ENCODE data around the gene GBP1. TPM values are rescaled to one million over a fixed set of nuclear protein-coding genes. Genes with fewer than 3 reads are reported as not detected.
"Not testable (repeated sequence)": the region's sequence is repeated elsewhere in the genome, so short reads cannot be mapped to it uniquely, and the experiment has no call there.

GBP1 gene
- total and polyA plus RNA-seq, 2 donors (not counting 1 experiment from before 2014, with no cell fraction given): 4.7 to 9.4 TPM

DNA sequence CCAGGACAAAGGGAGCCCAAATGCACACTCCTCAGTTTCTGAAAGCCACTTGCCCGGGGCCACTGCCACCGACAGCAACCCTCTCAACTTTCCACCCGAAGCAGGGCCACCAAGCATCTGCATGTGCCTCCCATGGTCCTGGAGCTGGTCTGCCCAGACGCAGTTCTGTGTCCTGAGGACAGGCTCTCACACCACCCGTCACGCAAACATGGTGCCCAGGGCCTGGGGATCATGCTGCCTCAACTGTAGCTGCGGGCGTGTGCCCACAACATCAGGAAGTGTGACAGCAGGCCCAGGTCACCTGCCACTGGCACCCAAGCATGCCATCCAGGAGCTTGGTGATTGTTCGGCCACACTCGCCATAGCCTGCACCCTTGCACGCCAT, 14.4 kb downstream of the GBP1 start:
- H3K79me2 ChIP-seq (ENCODE audit: control insufficient read depth, insufficient read depth, low read length): no peaks in the 10 kb centered on the region
- H4K20me1 ChIP-seq (ENCODE audit: control insufficient read depth, insufficient read depth, low read length, poor library complexity, severe bottlenecking): no peaks in the 10 kb centered on the region
- WGBS (ENCODE audit: insufficient coverage): over 99% methylated on average over 11 of the region's 11 CpGs
- peaks cover 0 to 24% of the 10 kb centered on the region in 2 experiments for H3K36me3 ChIP-seq (replicated peaks in 1 of 2; ENCODE audit: control extremely low read depth in 1 of 2, control insufficient read depth in 1 of 2, extremely low read depth in 1 of 2, insufficient read depth in 2 of 2, low read length in 1 of 2)
- no peak overlapping the region for H3K4me3 ChIP-seq (ENCODE audit: control extremely low read depth in 1 of 5, extremely low read depth in 1 of 5, insufficient read depth in 1 of 5, low read depth in 2 of 5, low read length in 4 of 5)
- no peak for DNase-seq
- H3K4me1 ChIP-seq (ENCODE audit: control insufficient read depth in 2 of 2, insufficient read depth in 2 of 2, low read length in 2 of 2): no peaks in the 10 kb centered on the region
- no peak overlapping the region for H3K27ac ChIP-seq (ENCODE audit: low read length in 2 of 2)
- no peak overlapping the region for H3K4me2 ChIP-seq (replicated peaks; ENCODE audit: low read depth, low read length, poor library complexity, severe bottlenecking)
- H3K9me3 ChIP-seq (ENCODE audit: control extremely low read depth in 1 of 3, control insufficient read depth in 2 of 3, insufficient read depth in 1 of 3, low read length in 2 of 3): no peaks in the 10 kb centered on the region
- TF ChIP-seq, protein P1, sequence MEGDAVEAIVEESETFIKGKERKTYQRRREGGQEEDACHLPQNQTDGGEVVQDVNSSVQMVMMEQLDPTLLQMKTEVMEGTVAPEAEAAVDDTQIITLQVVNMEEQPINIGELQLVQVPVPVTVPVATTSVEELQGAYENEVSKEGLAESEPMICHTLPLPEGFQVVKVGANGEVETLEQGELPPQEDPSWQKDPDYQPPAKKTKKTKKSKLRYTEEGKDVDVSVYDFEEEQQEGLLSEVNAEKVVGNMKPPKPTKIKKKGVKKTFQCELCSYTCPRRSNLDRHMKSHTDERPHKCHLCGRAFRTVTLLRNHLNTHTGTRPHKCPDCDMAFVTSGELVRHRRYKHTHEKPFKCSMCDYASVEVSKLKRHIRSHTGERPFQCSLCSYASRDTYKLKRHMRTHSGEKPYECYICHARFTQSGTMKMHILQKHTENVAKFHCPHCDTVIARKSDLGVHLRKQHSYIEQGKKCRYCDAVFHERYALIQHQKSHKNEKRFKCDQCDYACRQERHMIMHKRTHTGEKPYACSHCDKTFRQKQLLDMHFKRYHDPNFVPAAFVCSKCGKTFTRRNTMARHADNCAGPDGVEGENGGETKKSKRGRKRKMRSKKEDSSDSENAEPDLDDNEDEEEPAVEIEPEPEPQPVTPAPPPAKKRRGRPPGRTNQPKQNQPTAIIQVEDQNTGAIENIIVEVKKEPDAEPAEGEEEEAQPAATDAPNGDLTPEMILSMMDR (IDR thresholded peaks at IDR 0.05): no peak
- no peak for TF ChIP-seq EZH2 (IDR thresholded peaks at IDR 0.05; ENCODE audit: borderline replicate concordance, insufficient read depth, low read depth, low read length, poor library complexity, severe bottlenecking)
- H2AFZ ChIP-seq (ENCODE audit: insufficient read depth, low read depth, low read length, poor library complexity, severe bottlenecking): no peak overlapping the region
- no peak overlapping the region for H3K4me3 Mint-ChIP-seq
- H3K9ac ChIP-seq (ENCODE audit: low read length): no peak overlapping the region
- intact Hi-C loops (cut with micrococcal nuclease): no loop called here
- ChIA-PET POLR2A (no interaction called here), CTCF (no interaction called here)
- H3K9me3 Mint-ChIP-seq (ENCODE audit: insufficient read depth): no peaks in the 10 kb centered on the region
- ATAC-seq (ENCODE audit: low read depth): no peak
- H3K27ac Mint-ChIP-seq: no peak overlapping the region
- H3K27me3 ChIP-seq (replicated peaks in 1 of 4; ENCODE audit: control extremely low read depth in 1 of 4, control insufficient read depth in 3 of 4, insufficient read depth in 4 of 4, low read length in 3 of 4): no peaks in the 10 kb centered on the region
- no peaks in the 10 kb centered on the region for H3K4me1 Mint-ChIP-seq
- no peaks in the 10 kb centered on the region for H3K27me3 Mint-ChIP-seq

DNA sequence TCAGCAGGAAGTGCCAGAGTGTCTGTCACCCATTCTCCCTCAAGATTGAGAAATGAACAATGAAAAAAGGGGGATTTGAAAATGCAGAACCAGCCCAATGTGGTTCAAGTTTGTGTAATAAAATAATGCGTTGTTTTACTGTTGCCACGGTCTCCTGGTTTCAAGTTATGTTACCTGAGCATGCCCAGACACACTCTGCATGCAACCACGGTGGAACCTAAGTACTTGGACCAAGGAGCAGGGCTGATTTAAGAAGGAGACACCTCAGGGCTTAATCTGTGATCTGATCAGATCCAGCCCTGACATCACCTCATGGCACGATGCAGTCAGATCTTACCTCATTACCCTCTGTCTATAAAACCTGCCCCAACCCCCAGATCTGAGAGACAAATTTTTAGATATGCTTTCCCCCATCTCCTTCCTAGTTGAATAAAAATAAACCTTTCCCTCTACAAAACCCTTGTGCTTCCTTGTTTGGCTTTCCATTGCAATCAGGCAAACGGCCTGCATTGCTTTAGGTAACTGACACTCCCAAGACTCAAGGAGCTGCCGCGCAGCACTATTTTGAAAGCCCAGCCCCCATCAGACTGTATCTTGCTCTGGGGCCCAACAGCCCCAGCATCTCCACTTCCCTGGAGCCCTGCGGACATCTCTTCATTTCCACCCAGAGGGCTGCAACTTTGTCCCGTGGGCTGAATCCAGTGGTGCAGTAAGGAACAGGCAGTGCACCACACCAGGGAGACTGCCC, 14.9 kb downstream of the GBP1 start:
- H3K4me1 ChIP-seq (ENCODE audit: control insufficient read depth in 2 of 2, insufficient read depth in 2 of 2, low read length in 2 of 2); H3K27me3 ChIP-seq (replicated peaks in 1 of 4; ENCODE audit: control extremely low read depth in 1 of 4, control insufficient read depth in 3 of 4, insufficient read depth in 4 of 4, low read length in 3 of 4); ATAC-seq (ENCODE audit: low read depth); H3K27ac Mint-ChIP-seq; H2AFZ ChIP-seq (ENCODE audit: insufficient read depth, low read depth, low read length, poor library complexity, severe bottlenecking); CTCF ChIA-PET; H3K27me3 Mint-ChIP-seq; H3K4me3 ChIP-seq (ENCODE audit: control extremely low read depth in 1 of 5, extremely low read depth in 1 of 5, insufficient read depth in 1 of 5, low read depth in 2 of 5, low read length in 4 of 5); intact Hi-C loops (cut with micrococcal nuclease); H4K20me1 ChIP-seq (ENCODE audit: control insufficient read depth, insufficient read depth, low read length, poor library complexity, severe bottlenecking); H3K4me1 Mint-ChIP-seq; H3K79me2 ChIP-seq (ENCODE audit: control insufficient read depth, insufficient read depth, low read length); H3K4me2 ChIP-seq (replicated peaks; ENCODE audit: low read depth, low read length, poor library complexity, severe bottlenecking); POLR2A ChIA-PET; H3K27ac ChIP-seq (ENCODE audit: low read length in 2 of 2); H3K9me3 ChIP-seq (ENCODE audit: control extremely low read depth in 1 of 3, control insufficient read depth in 2 of 3, insufficient read depth in 1 of 3, low read length in 2 of 3); H3K9me3 Mint-ChIP-seq (ENCODE audit: insufficient read depth); DNase-seq; H3K9ac ChIP-seq (ENCODE audit: low read length); H3K4me3 Mint-ChIP-seq: not testable (repeated sequence)
- H3K36me3 ChIP-seq (replicated peaks in 1 of 2; ENCODE audit: control extremely low read depth in 1 of 2, control insufficient read depth in 1 of 2, extremely low read depth in 1 of 2, insufficient read depth in 2 of 2, low read length in 1 of 2): peaks cover 0 to 22% of the 10 kb centered on the region in 2 experiments
- 91% methylated on average over 9 of the region's 9 CpGs for WGBS (ENCODE audit: insufficient coverage)

DNA sequence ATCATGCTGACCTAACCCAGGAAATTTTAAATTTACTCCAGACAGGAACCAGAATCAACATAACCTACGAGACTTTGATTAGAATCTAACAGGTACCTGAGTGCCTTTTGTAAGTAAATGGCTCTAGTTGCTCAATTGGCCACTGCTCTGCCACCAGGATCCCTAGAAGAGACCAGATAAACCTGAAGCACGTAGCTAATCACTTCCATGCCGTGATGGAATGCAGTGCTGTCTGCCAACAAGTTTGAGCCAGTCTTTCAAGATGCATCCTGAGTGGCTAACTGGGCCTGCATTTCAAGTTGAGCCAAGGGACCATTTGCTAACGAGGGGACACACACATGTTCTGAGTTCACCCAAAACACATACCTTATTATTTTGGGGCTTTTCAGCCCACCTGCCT, 15.8 kb downstream of the GBP1 start:
- H3K4me1 Mint-ChIP-seq; H3K9me3 ChIP-seq (ENCODE audit: control extremely low read depth in 1 of 3, control insufficient read depth in 2 of 3, insufficient read depth in 1 of 3, low read length in 2 of 3); H3K4me3 ChIP-seq (ENCODE audit: control extremely low read depth in 1 of 5, extremely low read depth in 1 of 5, insufficient read depth in 1 of 5, low read depth in 2 of 5, low read length in 4 of 5); H3K27me3 ChIP-seq (replicated peaks in 1 of 4; ENCODE audit: control extremely low read depth in 1 of 4, control insufficient read depth in 3 of 4, insufficient read depth in 4 of 4, low read length in 3 of 4); CTCF ChIA-PET; H4K20me1 ChIP-seq (ENCODE audit: control insufficient read depth, insufficient read depth, low read length, poor library complexity, severe bottlenecking); H3K79me2 ChIP-seq (ENCODE audit: control insufficient read depth, insufficient read depth, low read length); DNase-seq; H2AFZ ChIP-seq (ENCODE audit: insufficient read depth, low read depth, low read length, poor library complexity, severe bottlenecking); H3K4me2 ChIP-seq (replicated peaks; ENCODE audit: low read depth, low read length, poor library complexity, severe bottlenecking); H3K9me3 Mint-ChIP-seq (ENCODE audit: insufficient read depth); H3K4me1 ChIP-seq (ENCODE audit: control insufficient read depth in 2 of 2, insufficient read depth in 2 of 2, low read length in 2 of 2); ATAC-seq (ENCODE audit: low read depth); H3K9ac ChIP-seq (ENCODE audit: low read length); intact Hi-C loops (cut with micrococcal nuclease); H3K27me3 Mint-ChIP-seq; H3K27ac ChIP-seq (ENCODE audit: low read length in 2 of 2); H3K4me3 Mint-ChIP-seq; H3K27ac Mint-ChIP-seq; POLR2A ChIA-PET: not testable (repeated sequence)
- peaks cover 0 to 21% of the 10 kb centered on the region in 2 experiments for H3K36me3 ChIP-seq (replicated peaks in 1 of 2; ENCODE audit: control extremely low read depth in 1 of 2, control insufficient read depth in 1 of 2, extremely low read depth in 1 of 2, insufficient read depth in 2 of 2, low read length in 1 of 2)
- no CpG with 5 or more reads among the region's 4 CpGs for WGBS (ENCODE audit: insufficient coverage)
